Sigmoid colon (tissue), 7 donors: ENCODE measurements around the gene ADORA1. TPM values are rescaled to one million over a fixed set of nuclear protein-coding genes. Genes with fewer than 3 reads are reported as not detected.

Experiments
- DNase-seq: peaks from one replicate; pipeline ENCODE4 v3.0.0-alpha.2; 2019
- H3K27ac ChIP-seq, 4 donors: fragments of 200-600 bp; sonication (generic); one replicate each; pipeline ENCODE4 v1.5.1; 2016 to 2019; ENCODE audit warnings: mild to moderate bottlenecking in 1 of 4
- H3K27me3 ChIP-seq, 3 donors: fragments of 200-600 bp; sonication (generic); one replicate each; pipeline ENCODE4 v1.5.1; 2019; ENCODE audit warnings: mild to moderate bottlenecking in 1 of 3
- H3K36me3 ChIP-seq, 4 donors: fragments of 200-600 bp; sonication (generic); one replicate each; pipeline ENCODE4 v1.5.1; 2016 to 2019
- H3K4me1 ChIP-seq, 4 donors: fragments of 200-600 bp; sonication (generic); one replicate each; pipeline ENCODE4 v1.5.1; 2017 to 2019
- H3K4me3 ChIP-seq, 4 donors: fragments of 200-600 bp; sonication (generic); one replicate each; pipeline ENCODE4 v1.5.1; 2017 to 2019; ENCODE audit warnings: mild to moderate bottlenecking in 2 of 4, moderate library complexity in 1 of 4
- H3K9me3 ChIP-seq, 4 donors: fragments of 200-600 bp in 3 of 4; sonication (generic) in 3 of 4; one replicate each; pipeline versions ENCODE4 v1.5.1 to v1.6.1; 2013 to 2019
- EP300 ChIP-seq, 4 donors: sonication (generic); formaldehyde crosslinking; IDR thresholded peaks; one replicate each; pipeline ENCODE4 v1.6.1; 2017; ENCODE audit warnings: antibody characterized with exemption in 4 of 4
- POLR2A ChIP-seq, 2 donors: fragments of 450-650 bp; IDR thresholded peaks; one replicate each; pipeline ENCODE4 v1.6.1; 2016; ENCODE audit warnings: antibody characterized with exemption in 2 of 2, mild to moderate bottlenecking in 2 of 2, moderate library complexity in 2 of 2
- POLR2AphosphoS5 ChIP-seq, 4 donors: sonication (generic); formaldehyde crosslinking; IDR thresholded peaks; one replicate each; pipeline ENCODE4 v1.6.1; 2017; ENCODE audit warnings: antibody characterized with exemption in 4 of 4
- WGBS, 2 donors: extraction: QIAGEN DNeasy Blood & Tissue Kit; methylation state at CpG; one replicate each; pipeline ENCODE4 v1.1.7; 2013; 5-methylcytosine and 5-hydroxymethylcytosine counted together
- intact Hi-C: fragments of 100-400 bp; cut with DNase I; formaldehyde crosslinking; loops from one replicate; pipeline ENCODE4 v1.15.1; 2023
- polyA plus RNA-seq, 3 donors: library from polyadenylated mRNA; stranded (reverse); fragments of 200-250 nt; gene quantifications; one replicate each; pipeline ENCODE4 v1.2.3, GENCODE V29; 2013
- total RNA-seq, 4 donors: library from RNA; depleted of rRNA; stranded (reverse); fragments of >200 nt; gene quantifications; one replicate each; pipeline ENCODE4 v1.1.0, GENCODE V29; 2016
- TF ChIP-seq, protein P1 (sequence below), 4 experiments: fragments of 450-650 bp in 3 of 4; fragments of 200-600 bp in 1 of 4; IDR thresholded peaks; one replicate each; pipeline ENCODE4 v1.5.1; 2016 to 2019; ENCODE audit warnings: antibody characterized with exemption in 4 of 4, mild to moderate bottlenecking in 3 of 4, moderate library complexity in 2 of 4
- donor health status: healthy with polysubstance abuse.
- donor health status: Bipolar disorder and iron deficiency.
- donor health status: healthy.

Gene ADORA1
- total and polyA plus RNA-seq, 7 donors = 0.33 to 1.3 (median 1.0) TPM; not detected in 3

DNA sequence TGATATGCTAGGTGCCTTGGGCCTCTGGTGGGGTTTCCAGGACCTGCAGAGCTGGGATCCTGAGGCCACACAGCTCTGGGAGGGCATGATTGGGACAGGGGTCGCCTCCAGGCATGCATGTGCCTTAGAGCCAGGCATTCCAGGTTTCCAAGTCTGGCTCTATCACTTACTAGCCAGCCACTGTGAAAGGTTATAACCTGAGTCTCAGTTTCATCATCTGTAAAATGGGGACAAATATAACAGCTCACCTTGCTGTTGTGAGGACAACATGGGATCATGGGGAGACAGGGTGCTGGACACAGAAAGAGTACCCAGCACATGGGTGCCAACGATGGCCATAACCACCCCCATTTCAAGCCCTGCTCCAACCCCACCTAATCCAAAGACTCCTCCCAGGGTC, 56.3 kb downstream of the ADORA1 start:
- peaks cover 0 to 1% (median 0%) of the 10 kb centered on the region in 4 donors for H3K9me3 ChIP-seq
- WGBS, 2 donors = 89% methylated on average over 2 of the region's 2 CpGs
- TF ChIP-seq EP300 (IDR thresholded peaks at IDR 0.05) = no peak
- TF ChIP-seq POLR2AphosphoS5 (IDR thresholded peaks at IDR 0.05) = no peak
- no peak for TF ChIP-seq POLR2A (IDR thresholded peaks at IDR 0.05)
- TF ChIP-seq, protein P1, sequence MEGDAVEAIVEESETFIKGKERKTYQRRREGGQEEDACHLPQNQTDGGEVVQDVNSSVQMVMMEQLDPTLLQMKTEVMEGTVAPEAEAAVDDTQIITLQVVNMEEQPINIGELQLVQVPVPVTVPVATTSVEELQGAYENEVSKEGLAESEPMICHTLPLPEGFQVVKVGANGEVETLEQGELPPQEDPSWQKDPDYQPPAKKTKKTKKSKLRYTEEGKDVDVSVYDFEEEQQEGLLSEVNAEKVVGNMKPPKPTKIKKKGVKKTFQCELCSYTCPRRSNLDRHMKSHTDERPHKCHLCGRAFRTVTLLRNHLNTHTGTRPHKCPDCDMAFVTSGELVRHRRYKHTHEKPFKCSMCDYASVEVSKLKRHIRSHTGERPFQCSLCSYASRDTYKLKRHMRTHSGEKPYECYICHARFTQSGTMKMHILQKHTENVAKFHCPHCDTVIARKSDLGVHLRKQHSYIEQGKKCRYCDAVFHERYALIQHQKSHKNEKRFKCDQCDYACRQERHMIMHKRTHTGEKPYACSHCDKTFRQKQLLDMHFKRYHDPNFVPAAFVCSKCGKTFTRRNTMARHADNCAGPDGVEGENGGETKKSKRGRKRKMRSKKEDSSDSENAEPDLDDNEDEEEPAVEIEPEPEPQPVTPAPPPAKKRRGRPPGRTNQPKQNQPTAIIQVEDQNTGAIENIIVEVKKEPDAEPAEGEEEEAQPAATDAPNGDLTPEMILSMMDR (IDR thresholded peaks at IDR 0.05) = no peak
- H3K4me3 ChIP-seq = no peak overlapping the region
- H3K4me1 ChIP-seq = no peaks in the 10 kb centered on the region
- DNase-seq = peak; percentile 12
- H3K27ac ChIP-seq = no peak overlapping the region
- intact Hi-C loops = no loop called here
- H3K36me3 ChIP-seq = no peaks in the 10 kb centered on the region
- no peaks in the 10 kb centered on the region for H3K27me3 ChIP-seq

DNA sequence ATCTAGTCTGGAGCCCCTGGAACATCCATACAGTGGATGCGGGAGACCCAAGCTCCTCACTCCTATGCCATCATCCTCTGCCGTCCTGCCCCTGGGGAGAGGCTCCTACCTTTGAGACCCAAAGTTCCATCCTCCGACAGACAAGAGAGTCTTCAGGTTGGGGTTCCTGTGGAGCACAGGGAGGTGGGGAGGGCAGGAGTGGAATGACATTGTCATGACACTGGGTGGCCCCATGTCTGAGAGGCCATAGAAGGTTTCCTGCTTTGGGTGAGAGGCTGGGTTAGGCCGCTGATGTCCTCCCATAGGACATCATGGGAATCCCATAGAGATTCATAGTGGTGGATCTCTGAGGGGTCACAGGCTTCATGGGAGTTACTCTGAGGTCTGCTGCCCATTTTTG, 56.9 kb downstream of the ADORA1 start:
- Histone ChIP-seq H3K9me3 (peaks cover 0 to 3% (median 0%) of the 10 kb centered on the region in 4 donors), H3K4me3 (no peak overlapping the region), H3K36me3 (no peaks in the 10 kb centered on the region), H3K4me1 (no peaks in the 10 kb centered on the region), H3K27ac (no peak overlapping the region), H3K27me3 (no peaks in the 10 kb centered on the region)
- TF ChIP-seq, protein P1 (IDR thresholded peaks at IDR 0.05) = no peak
- no peak for TF ChIP-seq POLR2A (IDR thresholded peaks at IDR 0.05)
- TF ChIP-seq EP300 (IDR thresholded peaks at IDR 0.05) = no peak
- no peak for TF ChIP-seq POLR2AphosphoS5 (IDR thresholded peaks at IDR 0.05)
- intact Hi-C loops = no loop called here
- 93 to 95% methylated on average over 4 of the region's 4 CpGs for WGBS, 2 donors
- DNase-seq = peak; percentile 27

DNA sequence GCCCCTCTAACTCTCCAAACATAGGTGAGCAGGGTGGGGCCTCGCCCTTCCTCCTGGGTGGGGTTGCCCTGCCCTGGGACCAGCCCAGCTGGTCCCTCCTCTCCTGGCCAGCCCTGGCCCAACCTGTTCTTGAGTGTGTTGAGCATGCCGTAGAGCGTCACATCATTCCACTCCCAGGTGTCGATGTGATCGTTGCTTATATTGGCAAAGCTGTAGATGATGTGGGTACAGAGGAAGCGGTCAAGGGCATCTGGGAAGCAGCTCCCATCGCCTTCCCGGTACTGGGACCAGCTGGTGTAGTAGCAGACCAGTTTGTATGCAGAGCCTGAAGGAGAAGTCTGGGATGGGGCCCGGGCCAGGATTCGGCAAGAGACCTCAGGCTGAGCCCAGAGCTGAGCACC, 57.5 kb downstream of the ADORA1 start:
- no peak for DNase-seq
- no peaks in the 10 kb centered on the region for H3K27me3 ChIP-seq

DNA sequence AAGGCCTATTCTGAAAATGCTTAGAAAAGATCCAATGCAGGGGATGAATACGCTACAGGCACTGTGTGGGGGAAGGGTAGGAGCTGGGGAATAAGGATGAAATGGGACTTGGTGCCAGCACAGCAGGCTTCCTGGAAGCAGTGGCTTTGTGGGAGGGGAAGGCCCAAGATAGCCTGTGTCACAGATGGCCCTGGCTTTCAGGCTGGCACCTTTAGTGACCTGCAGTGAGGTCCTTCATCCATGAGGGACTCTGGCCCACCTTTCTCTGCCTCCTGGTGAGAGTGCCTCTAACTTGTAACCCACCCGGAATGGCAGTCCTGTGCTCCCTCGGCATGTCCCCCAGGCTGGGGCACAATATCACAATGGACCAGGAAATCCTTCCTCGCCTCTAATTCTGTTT, 58.1 kb downstream of the ADORA1 start:
- H3K9me3 ChIP-seq = peaks cover 0 to 3% (median 0%) of the 10 kb centered on the region in 4 donors
- no peaks in the 10 kb centered on the region for H3K36me3 ChIP-seq
- no peaks in the 10 kb centered on the region for H3K27me3 ChIP-seq
- intact Hi-C loops = no loop called here
- no peak for TF ChIP-seq EP300 (IDR thresholded peaks at IDR 0.05)
- TF ChIP-seq, protein P1 (IDR thresholded peaks at IDR 0.05) = no peak
- no peak for TF ChIP-seq POLR2A (IDR thresholded peaks at IDR 0.05)
- no peak for TF ChIP-seq POLR2AphosphoS5 (IDR thresholded peaks at IDR 0.05)
- H3K4me1 ChIP-seq = no peaks in the 10 kb centered on the region
- DNase-seq = peak; percentile 33
- H3K4me3 ChIP-seq = no peak overlapping the region
- H3K27ac ChIP-seq = no peak overlapping the region
- WGBS, 2 donors = 93% methylated on average over 4 of the region's 4 CpGs

More for the DNA sequence above, 57.5 kb downstream of the ADORA1 start:
- Histone ChIP-seq H3K9me3 (peaks cover 0 to 3% (median 0%) of the 10 kb centered on the region in 4 donors), H3K4me3 (no peak overlapping the region), H3K4me1 (no peaks in the 10 kb centered on the region), H3K27ac (no peak overlapping the region), H3K36me3 (no peaks in the 10 kb centered on the region)
- WGBS, 2 donors = 79 to 88% methylated on average over 10 of the region's 10 CpGs
- intact Hi-C loops = no loop called here
- TF ChIP-seq, protein P1 (IDR thresholded peaks at IDR 0.05) = no peak
- TF ChIP-seq EP300 (IDR thresholded peaks at IDR 0.05) (no peak), POLR2A (IDR thresholded peaks at IDR 0.05) (no peak), POLR2AphosphoS5 (IDR thresholded peaks at IDR 0.05) (no peak)

DNA sequence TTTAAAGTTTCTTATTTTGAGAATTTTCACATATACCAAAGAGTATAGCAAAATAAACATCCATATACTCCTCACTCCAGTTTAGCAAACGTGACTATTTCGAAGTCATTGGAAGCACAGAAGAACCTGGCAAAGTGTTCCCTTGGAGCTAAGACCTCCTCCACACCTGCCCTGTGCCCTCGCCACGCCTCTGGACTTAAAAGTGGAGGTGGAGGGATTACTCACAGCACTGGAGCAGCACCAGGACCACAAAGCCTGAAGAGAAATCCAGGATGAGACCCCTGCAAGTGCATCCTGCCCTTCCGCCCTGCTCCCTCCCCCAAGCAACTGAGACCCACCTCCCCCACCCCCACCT, 58.5 kb downstream of the ADORA1 start:
- DNase-seq = peak; percentile 28
- H3K27me3 ChIP-seq = no peaks in the 10 kb centered on the region
- TF ChIP-seq EP300 (IDR thresholded peaks at IDR 0.05) = no peak
- no peak for TF ChIP-seq POLR2AphosphoS5 (IDR thresholded peaks at IDR 0.05)
- TF ChIP-seq POLR2A (IDR thresholded peaks at IDR 0.05) = no peak
- TF ChIP-seq, protein P1 (IDR thresholded peaks at IDR 0.05) = no peak
- no peaks in the 10 kb centered on the region for H3K4me1 ChIP-seq
- no peak overlapping the region for H3K27ac ChIP-seq
- peaks cover 0 to 3% (median 0%) of the 10 kb centered on the region in 4 donors for H3K9me3 ChIP-seq
- no peaks in the 10 kb centered on the region for H3K36me3 ChIP-seq
- intact Hi-C loops = no loop called here
- 61 to 78% methylated on average over 5 of the region's 5 CpGs for WGBS, 2 donors
- H3K4me3 ChIP-seq = no peak overlapping the region
